Vagina (tissue), 2 donors: Measurements from ENCODE around the gene NT5DC1. TPM values are rescaled to one million over a fixed set of nuclear protein-coding genes. Genes with fewer than 3 reads are reported as not detected.

ENCODE experiments used
- DNase-seq, 2 donors: peaks; one replicate each; pipeline ENCODE4 v3.0.0-alpha.2; 2017; ENCODE audit errors: extremely low spot score in 2 of 2
- H3K27ac ChIP-seq: fragments of 200-600 bp; sonication (generic); one replicate; pipeline ENCODE4 v1.5.1; 2019
- H3K27me3 ChIP-seq: fragments of 200-600 bp; sonication (generic); one replicate; pipeline ENCODE4 v1.5.1; 2019
- H3K36me3 ChIP-seq, 2 donors: fragments of 200-600 bp; sonication (generic); one replicate each; pipeline ENCODE4 v1.5.1; 2017 to 2019
- H3K4me1 ChIP-seq: fragments of 200-600 bp; sonication (generic); one replicate; pipeline ENCODE4 v1.5.1; 2019
- H3K4me3 ChIP-seq, 2 donors: fragments of 200-600 bp; sonication (generic); 1 replicate in 1 of 2; 2 replicates in 1 of 2; pipeline ENCODE4 v1.5.1; 2016 to 2019
- H3K9me3 ChIP-seq: fragments of 200-600 bp; sonication (generic); one replicate; pipeline ENCODE4 v1.5.1; 2019
- CTCF ChIP-seq, 3 experiments: fragments of 450-650 bp in 2 of 3; fragments of 200-600 bp in 1 of 3; sonication (generic) in 1 of 3; IDR thresholded peaks; one replicate each; pipeline ENCODE4 v1.5.1; 2017 to 2019; ENCODE audit warnings: antibody characterized with exemption in 3 of 3, mild to moderate bottlenecking in 2 of 3, moderate library complexity in 2 of 3
- POLR2A ChIP-seq, 2 donors: fragments of 450-650 bp; IDR thresholded peaks; one replicate each; pipeline ENCODE4 v1.6.1; 2017; ENCODE audit warnings: antibody characterized with exemption in 2 of 2, mild to moderate bottlenecking in 2 of 2, moderate library complexity in 2 of 2
- POLR2AphosphoS5 ChIP-seq, 2 donors: sonication (generic); formaldehyde crosslinking; IDR thresholded peaks; one replicate each; pipeline ENCODE4 v1.9.0; 2017; ENCODE audit warnings: antibody characterized with exemption in 2 of 2, mild to moderate bottlenecking in 2 of 2, low read depth in 1 of 2; ENCODE audit not compliant: insufficient read depth in 1 of 2
- intact Hi-C: fragments of 100-400 bp; cut with DNase I; formaldehyde crosslinking; loops from one replicate; pipeline ENCODE4 v1.15.1; 2023
- total RNA-seq: library from RNA; depleted of rRNA; stranded (reverse); fragments of >200 nt; gene quantifications from one replicate; pipeline ENCODE4 v1.2.3, GENCODE V29; 2016

The NT5DC1 gene
- total RNA-seq, 1 donor from 2014 or later = 6.1 TPM

GRCh38 chr6:116113386-116113785, 12.7 kb downstream of the NT5DC1 start:
- H3K36me3 ChIP-seq = peaks cover 0 to 75% of the 10 kb centered on the region in 2 donors
- H3K27ac ChIP-seq = no peak overlapping the region
- intact Hi-C loops = no loop called here
- H3K4me3 ChIP-seq = no peak overlapping the region
- TF ChIP-seq CTCF (IDR thresholded peaks at IDR 0.05) (no peak), POLR2AphosphoS5 (IDR thresholded peaks at IDR 0.05; ENCODE audit: insufficient read depth in 1 of 2, low read depth in 1 of 2) (no peak), POLR2A (IDR thresholded peaks at IDR 0.05) (no peak)
- H3K4me1 ChIP-seq = no peaks in the 10 kb centered on the region
- H3K9me3 ChIP-seq = no peaks in the 10 kb centered on the region
- no peaks in the 10 kb centered on the region for H3K27me3 ChIP-seq
- no peak for DNase-seq

- peaks cover 0 to 55% of the 10 kb centered on the region in 2 donors for H3K36me3 ChIP-seq
- H3K9me3 ChIP-seq = no peaks in the 10 kb centered on the region
- no peak overlapping the region for H3K4me3 ChIP-seq
Measured at GRCh38 chr6:116115781-116116180, 15.1 kb downstream of the NT5DC1 start.

DNA sequence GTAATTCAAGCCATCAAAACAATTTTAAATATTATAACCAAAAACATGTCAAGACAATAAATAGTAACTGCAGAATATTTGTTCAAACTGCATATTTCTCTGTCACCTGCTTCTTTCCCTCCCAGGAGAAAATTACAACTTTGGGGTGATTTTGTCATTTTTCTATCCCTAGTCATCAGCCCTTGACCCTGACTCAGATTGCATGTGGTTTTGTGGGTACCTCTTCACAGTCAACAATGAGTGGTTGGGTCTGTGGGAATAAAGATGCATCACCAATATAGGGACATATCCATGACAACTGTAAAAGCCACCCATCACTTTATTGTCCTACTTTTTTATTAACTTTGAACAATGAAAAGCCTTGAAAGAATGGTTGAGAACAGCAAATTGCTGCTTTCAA, 18.0 kb downstream of the NT5DC1 start:
- TF ChIP-seq POLR2AphosphoS5 (IDR thresholded peaks at IDR 0.05; ENCODE audit: insufficient read depth in 1 of 2, low read depth in 1 of 2) = no peak
- no peak for TF ChIP-seq POLR2A (IDR thresholded peaks at IDR 0.05)
- TF ChIP-seq CTCF (IDR thresholded peaks at IDR 0.05) = no peak
- no peak for DNase-seq
- H3K4me3 ChIP-seq = no peak overlapping the region
- H3K27me3 ChIP-seq = no peaks in the 10 kb centered on the region
- H3K27ac ChIP-seq = no peak overlapping the region
- peaks cover 0 to 28% of the 10 kb centered on the region in 2 donors for H3K36me3 ChIP-seq
- no peaks in the 10 kb centered on the region for H3K9me3 ChIP-seq
- intact Hi-C loops = no loop called here
- H3K4me1 ChIP-seq = no peaks in the 10 kb centered on the region

More at GRCh38 chr6:116115781-116116180, 15.1 kb downstream of the NT5DC1 start:
- TF ChIP-seq CTCF (IDR thresholded peaks at IDR 0.05) = no peak
- no peak for TF ChIP-seq POLR2A (IDR thresholded peaks at IDR 0.05)
- TF ChIP-seq POLR2AphosphoS5 (IDR thresholded peaks at IDR 0.05; ENCODE audit: insufficient read depth in 1 of 2, low read depth in 1 of 2) = no peak
- intact Hi-C loops = no loop called here
- Histone ChIP-seq H3K27ac (no peak overlapping the region), H3K27me3 (no peaks in the 10 kb centered on the region), H3K4me1 (no peaks in the 10 kb centered on the region)
- DNase-seq = no peak

- H3K4me3 ChIP-seq = no peak overlapping the region
- no peaks in the 10 kb centered on the region for H3K4me1 ChIP-seq
- no peaks in the 10 kb centered on the region for H3K27me3 ChIP-seq
- H3K9me3 ChIP-seq = no peaks in the 10 kb centered on the region
- intact Hi-C loops = no loop called here
- DNase-seq = no peak
- TF ChIP-seq POLR2AphosphoS5 (IDR thresholded peaks at IDR 0.05; ENCODE audit: insufficient read depth in 1 of 2, low read depth in 1 of 2) (no peak), POLR2A (IDR thresholded peaks at IDR 0.05) (no peak), CTCF (IDR thresholded peaks at IDR 0.05) (no peak)
- H3K27ac ChIP-seq = no peak overlapping the region
- H3K36me3 ChIP-seq = peaks cover 0 to 16% of the 10 kb centered on the region in 2 donors
Measured at GRCh38 chr6:116120430-116120829, 19.8 kb downstream of the NT5DC1 start.

DNA sequence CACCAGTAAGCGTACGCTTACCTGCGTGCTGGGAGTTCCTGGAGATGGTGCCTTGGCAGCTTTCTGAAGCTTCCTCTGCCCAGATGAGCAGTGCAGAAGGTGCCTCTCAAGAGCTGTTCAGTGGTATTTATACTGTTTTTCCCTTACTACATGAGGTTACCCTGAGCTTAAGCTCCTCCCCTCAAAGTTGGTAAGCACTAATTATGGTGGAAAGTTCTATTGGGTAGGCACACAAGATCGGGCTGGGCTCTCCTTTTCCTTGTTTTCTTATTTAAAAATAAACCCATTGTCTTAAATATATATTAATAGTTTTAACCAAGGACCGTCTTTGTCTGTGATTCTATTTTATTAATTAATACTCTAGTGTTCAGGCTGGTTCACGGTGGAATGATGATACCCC, 25.4 kb downstream of the NT5DC1 start, which contains the start of gene COL10A1:
Gene COL10A1 (minus strand): TSS at position 101 of the 400 bp plus-strand sequence. CDS start 640 bp downstream, outside the sequence.
- no peaks in the 10 kb centered on the region for H3K36me3 ChIP-seq
- no peak within 1 kb of the TSS for H3K27ac ChIP-seq
- intact Hi-C loops = no loop called here
- DNase-seq = no peak
- TF ChIP-seq CTCF (IDR thresholded peaks at IDR 0.05) (no peak), POLR2AphosphoS5 (IDR thresholded peaks at IDR 0.05; ENCODE audit: insufficient read depth in 1 of 2, low read depth in 1 of 2) (no peak), POLR2A (IDR thresholded peaks at IDR 0.05) (no peak)
- H3K4me1 ChIP-seq = no peaks in the 10 kb centered on the region
- no peak within 1 kb of the TSS for H3K4me3 ChIP-seq
- no peaks in the 10 kb centered on the region for H3K27me3 ChIP-seq
- H3K9me3 ChIP-seq = no peaks in the 10 kb centered on the region
